Tibial artery (tissue), 4 donors: ENCODE data around the gene GRK4.

Experiments used
- DNase-seq, 2 donors: peaks; one replicate each; pipeline ENCODE4 v3.0.0-alpha.2; 2019
- H3K27ac ChIP-seq, 2 donors: fragments of 200-600 bp; sonication (generic) in 1 of 2; 1 replicate in 1 of 2; 2 replicates in 1 of 2; pipeline ENCODE4 v1.5.1; 2018 to 2019; ENCODE audit warnings: mild to moderate bottlenecking in 1 of 2
- H3K27me3 ChIP-seq, 2 donors: fragments of 200-600 bp; sonication (generic) in 1 of 2; one replicate each; pipeline versions ENCODE4 v1.5.1 to v1.6.0; 2016 to 2019
- H3K36me3 ChIP-seq, 3 donors: fragments of 200-600 bp; sonication (generic) in 2 of 3; one replicate each; pipeline ENCODE4 v1.5.1; 2016 to 2019; ENCODE audit warnings: mild to moderate bottlenecking in 2 of 3
- H3K4me1 ChIP-seq, 4 donors: fragments of 200-600 bp; sonication (generic) in 2 of 4; 1 replicate in 3 of 4; 2 replicates in 1 of 4; pipeline ENCODE4 v1.5.1; 2016 to 2019
- H3K4me3 ChIP-seq, 2 donors: fragments of 200-600 bp; sonication (generic) in 1 of 2; 1 replicate in 1 of 2; 2 replicates in 1 of 2; pipeline ENCODE4 v1.5.1; 2018 to 2019; ENCODE audit warnings: mild to moderate bottlenecking in 2 of 2
- H3K9me3 ChIP-seq, 3 donors: fragments of 200-600 bp; sonication (generic) in 1 of 3; one replicate each; pipeline ENCODE4 v1.5.1; 2016 to 2019
- intact Hi-C: fragments of 100-400 bp; cut with DNase I; formaldehyde crosslinking; loops from one replicate; pipeline ENCODE4 v1.15.0; 2023; ENCODE audit warnings: low total_unique reads
- TF ChIP-seq, protein P1 (sequence below), 2 experiments: fragments of 200-600 bp in 1 of 2; fragments of 450-650 bp in 1 of 2; IDR thresholded peaks; one replicate each; pipeline ENCODE4 v1.5.1; 2017 to 2019; ENCODE audit warnings: antibody characterized with exemption in 2 of 2, mild to moderate bottlenecking in 1 of 2, moderate library complexity in 1 of 2

Gene GRK4

DNA sequence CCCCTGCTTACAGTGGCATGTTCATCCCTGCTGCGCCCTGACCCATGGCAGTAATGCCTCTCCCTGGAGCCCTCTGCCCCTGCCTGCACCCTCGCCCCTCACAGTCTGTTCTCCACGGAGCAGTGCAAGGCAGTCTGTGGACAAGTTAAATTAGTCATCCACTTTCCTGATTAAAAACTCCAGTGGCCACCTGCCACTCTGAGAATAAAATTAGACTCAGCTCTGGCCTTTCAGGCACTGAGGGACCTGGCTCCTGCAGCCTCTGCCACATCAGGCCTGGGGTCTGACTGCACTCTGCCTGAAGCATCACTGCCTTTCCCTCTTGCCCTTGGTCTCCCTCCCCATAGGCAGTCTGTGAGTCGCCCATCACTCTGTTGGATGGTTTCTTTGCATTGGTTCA, 53.6 kb downstream of the GRK4 start:
- H3K9me3 ChIP-seq, result no peaks in the 10 kb centered on the region
- DNase-seq, result no peak
- H3K27ac ChIP-seq, result no peak overlapping the region
- TF ChIP-seq, protein P1, sequence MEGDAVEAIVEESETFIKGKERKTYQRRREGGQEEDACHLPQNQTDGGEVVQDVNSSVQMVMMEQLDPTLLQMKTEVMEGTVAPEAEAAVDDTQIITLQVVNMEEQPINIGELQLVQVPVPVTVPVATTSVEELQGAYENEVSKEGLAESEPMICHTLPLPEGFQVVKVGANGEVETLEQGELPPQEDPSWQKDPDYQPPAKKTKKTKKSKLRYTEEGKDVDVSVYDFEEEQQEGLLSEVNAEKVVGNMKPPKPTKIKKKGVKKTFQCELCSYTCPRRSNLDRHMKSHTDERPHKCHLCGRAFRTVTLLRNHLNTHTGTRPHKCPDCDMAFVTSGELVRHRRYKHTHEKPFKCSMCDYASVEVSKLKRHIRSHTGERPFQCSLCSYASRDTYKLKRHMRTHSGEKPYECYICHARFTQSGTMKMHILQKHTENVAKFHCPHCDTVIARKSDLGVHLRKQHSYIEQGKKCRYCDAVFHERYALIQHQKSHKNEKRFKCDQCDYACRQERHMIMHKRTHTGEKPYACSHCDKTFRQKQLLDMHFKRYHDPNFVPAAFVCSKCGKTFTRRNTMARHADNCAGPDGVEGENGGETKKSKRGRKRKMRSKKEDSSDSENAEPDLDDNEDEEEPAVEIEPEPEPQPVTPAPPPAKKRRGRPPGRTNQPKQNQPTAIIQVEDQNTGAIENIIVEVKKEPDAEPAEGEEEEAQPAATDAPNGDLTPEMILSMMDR (IDR thresholded peaks at IDR 0.05), result no peak
- no peak overlapping the region for H3K4me3 ChIP-seq
- H3K4me1 ChIP-seq, result no peaks in the 10 kb centered on the region
- no peaks in the 10 kb centered on the region for H3K36me3 ChIP-seq
- no peaks in the 10 kb centered on the region for H3K27me3 ChIP-seq
- intact Hi-C loops, result no loop called here

DNA sequence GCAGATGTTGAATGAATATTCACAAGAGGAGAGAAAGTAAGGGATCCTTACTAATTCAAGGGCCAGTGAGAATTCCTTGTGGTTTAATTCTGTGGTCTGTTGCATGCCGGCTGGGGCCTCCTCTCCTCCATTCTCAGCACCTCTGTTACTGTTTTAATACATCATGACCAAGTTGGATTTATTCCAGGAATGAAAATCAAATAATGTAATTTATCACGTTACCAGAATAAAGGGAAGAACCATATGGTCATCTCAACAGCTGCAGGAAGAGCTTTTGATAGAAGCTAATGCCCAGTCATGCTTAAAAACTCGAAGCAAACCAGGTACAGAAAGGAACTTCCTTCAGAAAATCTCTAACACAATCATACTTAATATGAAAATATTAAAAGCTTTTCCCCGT, 54.1 kb downstream of the GRK4 start:
- no peak for DNase-seq
- Histone ChIP-seq H3K27ac (no peak overlapping the region), H3K27me3 (no peaks in the 10 kb centered on the region), H3K4me1 (no peaks in the 10 kb centered on the region), H3K36me3 (no peaks in the 10 kb centered on the region), H3K4me3 (no peak overlapping the region), H3K9me3 (no peaks in the 10 kb centered on the region)
- intact Hi-C loops, result no loop called here
- TF ChIP-seq, protein P1 (IDR thresholded peaks at IDR 0.05), result no peak

DNA sequence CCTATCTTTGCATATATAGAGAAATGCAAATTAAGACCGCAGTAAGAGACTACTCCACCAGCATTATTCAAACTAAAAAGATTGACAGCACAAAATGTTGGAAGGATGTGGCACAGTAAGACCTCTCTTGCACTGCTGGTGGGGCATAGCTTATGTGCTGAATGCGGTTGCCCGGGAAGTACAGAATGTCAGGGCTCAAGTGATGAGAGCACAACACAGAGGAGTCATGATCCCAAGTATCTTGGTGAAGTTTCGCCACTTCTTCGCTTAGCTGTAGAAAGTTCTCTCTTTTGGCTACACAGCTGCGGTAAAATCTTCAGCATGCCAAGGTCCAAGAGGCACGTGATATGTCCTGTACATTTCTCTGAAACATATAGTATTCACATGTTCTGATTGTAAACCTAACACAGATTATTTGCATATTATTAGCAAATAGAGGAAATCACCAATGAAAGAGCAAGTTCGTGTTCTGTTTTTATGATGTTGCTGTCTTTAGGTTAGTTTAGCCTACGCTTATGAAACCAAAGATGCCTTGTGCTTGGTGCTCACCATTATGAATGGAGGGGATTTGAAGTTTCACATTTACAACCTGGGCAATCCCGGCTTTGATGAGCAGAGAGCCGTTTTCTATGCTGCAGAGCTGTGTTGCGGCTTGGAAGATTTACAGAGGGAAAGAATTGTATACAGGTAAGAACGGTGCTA, 55.9 kb downstream of the GRK4 start:
- Histone ChIP-seq H3K27ac (no peak overlapping the region), H3K27me3 (no peaks in the 10 kb centered on the region), H3K4me3 (no peak overlapping the region), H3K9me3 (no peaks in the 10 kb centered on the region), H3K36me3 (no peaks in the 10 kb centered on the region), H3K4me1 (no peaks in the 10 kb centered on the region)
- TF ChIP-seq, protein P1 (IDR thresholded peaks at IDR 0.05), result no peak
- peak in 1 of 2 donors; percentile 1 for DNase-seq
- intact Hi-C loops, result no loop called here

DNA sequence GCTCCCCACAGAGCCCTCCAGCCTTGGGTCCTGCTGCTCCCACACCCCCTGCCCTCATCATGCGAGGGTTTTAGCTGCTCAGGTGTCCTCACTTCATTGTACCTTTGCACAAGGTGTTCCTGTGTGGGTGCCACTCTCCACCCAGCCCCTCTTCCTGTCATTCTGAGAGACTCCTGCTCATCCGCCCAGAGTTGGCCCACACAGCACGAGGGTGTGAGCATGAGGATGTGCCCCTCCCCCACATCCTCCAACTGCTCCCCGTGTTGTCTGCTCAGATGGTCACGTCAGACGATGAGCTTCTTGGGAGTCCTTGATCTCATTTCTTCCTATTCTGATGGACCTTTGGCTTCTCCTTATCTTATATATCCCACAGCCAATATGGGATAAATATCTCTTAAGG, 57.8 kb downstream of the GRK4 start:
- Histone ChIP-seq H3K4me3 (no peak overlapping the region), H3K9me3 (no peaks in the 10 kb centered on the region), H3K4me1 (no peaks in the 10 kb centered on the region), H3K36me3 (no peaks in the 10 kb centered on the region), H3K27me3 (no peaks in the 10 kb centered on the region), H3K27ac (no peak overlapping the region)
- TF ChIP-seq, protein P1 (IDR thresholded peaks at IDR 0.05), result no peak
- intact Hi-C loops, result no loop called here
- DNase-seq, result peak in 1 of 2 donors; percentile 21

DNA sequence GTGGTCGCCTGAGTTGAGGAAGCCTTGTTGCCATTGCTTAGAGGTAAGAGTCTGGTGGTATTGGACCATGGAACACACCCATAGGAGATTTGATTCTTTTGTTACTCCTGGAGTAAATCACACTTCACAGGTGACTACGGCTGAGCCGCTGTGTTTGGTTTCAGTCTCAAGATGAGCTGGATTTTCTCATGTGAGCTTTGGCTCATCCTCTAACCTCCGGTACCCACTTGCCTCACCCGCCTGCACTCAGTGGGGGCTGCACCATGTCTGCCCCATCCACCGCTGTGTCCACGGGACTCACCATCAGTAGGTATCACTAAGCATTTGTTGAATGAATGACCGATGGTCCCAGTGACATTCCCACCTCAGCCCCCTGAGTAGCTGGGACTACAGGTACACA, 58.3 kb downstream of the GRK4 start:
- H3K27ac ChIP-seq, result no peak overlapping the region
- H3K4me3 ChIP-seq, result no peak overlapping the region
- TF ChIP-seq, protein P1 (IDR thresholded peaks at IDR 0.05), result no peak
- H3K27me3 ChIP-seq, result no peaks in the 10 kb centered on the region
- peak in 1 of 2 donors; percentile 19 for DNase-seq
- H3K9me3 ChIP-seq, result no peaks in the 10 kb centered on the region
- H3K4me1 ChIP-seq, result no peaks in the 10 kb centered on the region
- intact Hi-C loops, result no loop called here
- H3K36me3 ChIP-seq, result no peaks in the 10 kb centered on the region

DNA sequence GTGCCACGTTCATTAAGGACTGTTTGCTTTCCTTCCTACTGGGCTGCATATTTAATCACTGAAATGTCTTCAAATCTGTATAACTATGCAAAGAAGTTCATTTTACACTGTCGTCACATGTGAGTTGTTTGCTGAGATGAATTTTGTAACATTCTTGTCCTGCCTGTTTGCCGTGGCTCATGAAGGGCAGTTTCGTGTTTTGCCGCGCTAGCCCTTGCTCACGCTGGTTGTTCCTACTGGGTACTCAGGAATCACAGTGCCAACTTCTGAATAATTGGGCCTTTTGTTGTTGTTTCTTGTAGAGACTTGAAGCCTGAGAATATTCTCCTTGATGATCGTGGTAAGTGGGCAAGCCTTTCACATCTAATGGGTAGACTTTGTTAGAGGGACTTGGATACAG, 58.7 kb downstream of the GRK4 start:
- intact Hi-C loops, result no loop called here

More for the DNA sequence above, 58.7 kb downstream of the GRK4 start:
- no peaks in the 10 kb centered on the region for H3K4me1 ChIP-seq
- H3K36me3 ChIP-seq, result no peaks in the 10 kb centered on the region
- no peak overlapping the region for H3K27ac ChIP-seq
- TF ChIP-seq, protein P1 (IDR thresholded peaks at IDR 0.05), result no peak
- H3K9me3 ChIP-seq, result no peaks in the 10 kb centered on the region
- DNase-seq, result no peak
- H3K4me3 ChIP-seq, result no peak overlapping the region
- no peaks in the 10 kb centered on the region for H3K27me3 ChIP-seq
